Measurements from ENCODE around the gene MEFV. TPM values are rescaled to one million over a fixed set of nuclear protein-coding genes. Genes with fewer than 3 reads are reported as not detected.

Gene MEFV
- total RNA-seq, 6 experiments from 2014 or later, result 0.66 to 1.7 (median 1.0) TPM

DNA sequence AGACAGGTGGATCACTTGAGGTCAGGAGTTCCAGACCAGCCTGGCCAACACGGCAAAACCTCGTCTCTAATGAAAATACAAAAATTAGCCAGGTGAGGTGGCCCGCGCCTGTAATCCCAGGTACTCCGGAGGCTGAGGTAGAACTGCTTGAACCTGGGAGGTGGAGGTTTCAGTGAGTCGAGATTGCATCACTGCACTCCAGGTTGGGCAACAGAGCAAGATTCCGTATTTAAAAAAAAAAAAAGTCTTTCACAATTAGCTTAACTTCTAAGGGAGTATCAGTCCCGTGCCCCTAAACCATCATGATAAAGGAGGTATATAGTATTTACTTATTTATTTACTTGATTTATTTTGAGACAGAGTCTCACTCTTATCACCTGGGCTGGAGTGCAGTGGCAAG lies 3.4 kb upstream of the MEFV start:
- Histone ChIP-seq H3K9me3 (no peaks in the 10 kb centered on the region), H3K27me3 (no peaks in the 10 kb centered on the region), H3K36me3 (no peaks in the 10 kb centered on the region), H3K4me3 (no peak overlapping the region), H3K27ac (peak overlapping the region; percentile 29 to 55 (median 32)), H3K4me1 (no peaks in the 10 kb centered on the region)
- TF ChIP-seq, protein P1, sequence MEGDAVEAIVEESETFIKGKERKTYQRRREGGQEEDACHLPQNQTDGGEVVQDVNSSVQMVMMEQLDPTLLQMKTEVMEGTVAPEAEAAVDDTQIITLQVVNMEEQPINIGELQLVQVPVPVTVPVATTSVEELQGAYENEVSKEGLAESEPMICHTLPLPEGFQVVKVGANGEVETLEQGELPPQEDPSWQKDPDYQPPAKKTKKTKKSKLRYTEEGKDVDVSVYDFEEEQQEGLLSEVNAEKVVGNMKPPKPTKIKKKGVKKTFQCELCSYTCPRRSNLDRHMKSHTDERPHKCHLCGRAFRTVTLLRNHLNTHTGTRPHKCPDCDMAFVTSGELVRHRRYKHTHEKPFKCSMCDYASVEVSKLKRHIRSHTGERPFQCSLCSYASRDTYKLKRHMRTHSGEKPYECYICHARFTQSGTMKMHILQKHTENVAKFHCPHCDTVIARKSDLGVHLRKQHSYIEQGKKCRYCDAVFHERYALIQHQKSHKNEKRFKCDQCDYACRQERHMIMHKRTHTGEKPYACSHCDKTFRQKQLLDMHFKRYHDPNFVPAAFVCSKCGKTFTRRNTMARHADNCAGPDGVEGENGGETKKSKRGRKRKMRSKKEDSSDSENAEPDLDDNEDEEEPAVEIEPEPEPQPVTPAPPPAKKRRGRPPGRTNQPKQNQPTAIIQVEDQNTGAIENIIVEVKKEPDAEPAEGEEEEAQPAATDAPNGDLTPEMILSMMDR (IDR thresholded peaks at IDR 0.05), result no peak
- no peak for TF ChIP-seq POLR2A (IDR thresholded peaks at IDR 0.05)
- 65% methylated on average over 8 of the region's 8 CpGs for WGBS (ENCODE audit: insufficient coverage, low coverage, low lambda C conversion rate, missing lambda C conversion rate)
- intact Hi-C loops (cut with DNase I), result no loop called here
- ATAC-seq, result no peak
- no peak for DNase-seq

DNA sequence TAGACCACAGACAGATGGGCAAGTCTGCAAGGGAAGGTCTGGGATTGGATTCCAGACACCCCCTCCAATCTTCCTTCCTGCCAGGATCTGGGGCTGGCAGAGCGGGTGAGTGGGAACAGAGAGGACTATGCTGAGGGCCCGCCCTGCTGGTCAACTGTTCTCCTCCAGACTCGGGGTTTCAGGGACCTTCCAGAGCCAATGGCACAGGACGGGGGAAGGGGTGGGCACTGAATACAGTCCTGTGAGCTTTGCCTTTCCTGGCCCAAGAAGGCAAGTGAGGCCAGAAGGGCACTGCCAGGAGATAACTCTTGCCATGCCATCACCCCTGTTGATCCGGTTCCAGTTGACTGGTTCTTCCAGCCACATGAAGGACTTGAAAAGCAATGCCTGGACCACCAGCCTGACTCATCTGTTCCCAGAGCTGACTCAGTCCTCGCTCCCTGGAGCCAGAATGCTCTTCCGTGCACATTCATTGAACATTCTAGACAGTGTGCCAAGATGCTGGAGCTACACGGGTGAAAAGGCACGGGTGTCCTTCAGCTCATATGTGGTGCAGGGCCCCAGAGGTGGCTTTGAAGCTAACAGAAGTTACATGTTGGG lies 533 bp upstream of the MEFV start:
- intact Hi-C loops (cut with DNase I), result no loop called here
- H3K36me3 ChIP-seq, result no peaks in the 10 kb centered on the region
- no peak for TF ChIP-seq POLR2A (IDR thresholded peaks at IDR 0.05)
- TF ChIP-seq, protein P1 (IDR thresholded peaks at IDR 0.05), result no peak
- no peak overlapping the region for H3K27ac ChIP-seq
- H3K4me1 ChIP-seq, result no peaks in the 10 kb centered on the region
- H3K9me3 ChIP-seq, result no peaks in the 10 kb centered on the region
- no CpG with 5 or more reads among the region's 9 CpGs for WGBS (ENCODE audit: insufficient coverage, low coverage, low lambda C conversion rate, missing lambda C conversion rate)
- no peak for DNase-seq
- peak in 1 of 4 donors; percentile 7 for ATAC-seq
- H3K4me3 ChIP-seq, result no peak overlapping the region
- no peaks in the 10 kb centered on the region for H3K27me3 ChIP-seq

DNA sequence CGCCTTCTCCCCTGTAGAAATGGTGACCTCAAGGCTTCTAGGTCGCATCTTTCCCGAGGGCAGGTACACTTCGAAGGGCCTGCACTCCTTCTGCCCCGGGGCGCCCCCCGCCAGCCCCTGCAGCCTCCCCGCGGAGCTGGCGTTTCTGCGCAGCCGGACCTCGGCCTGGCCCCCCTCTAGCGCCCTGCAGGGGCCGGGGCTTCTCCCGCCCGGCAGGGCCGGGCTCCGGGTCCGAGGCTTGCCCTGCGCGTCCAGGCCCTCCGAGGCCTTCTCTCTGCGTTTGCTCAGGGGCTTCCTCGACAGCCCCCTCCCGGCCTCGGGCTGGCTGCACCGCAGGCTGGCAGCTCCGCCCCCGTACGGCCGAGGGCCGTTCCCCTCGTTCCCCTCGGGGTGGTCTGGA lies 2.1 kb downstream of the MEFV start:
- DNase-seq, result no peak
- Histone ChIP-seq H3K36me3 (no peaks in the 10 kb centered on the region), H3K9me3 (no peaks in the 10 kb centered on the region), H3K4me3 (no peak overlapping the region), H3K27ac (no peak overlapping the region), H3K27me3 (no peaks in the 10 kb centered on the region), H3K4me1 (no peaks in the 10 kb centered on the region)
- 44% methylated on average over 4 of the region's 35 CpGs for WGBS (ENCODE audit: insufficient coverage, low coverage, low lambda C conversion rate, missing lambda C conversion rate)
- TF ChIP-seq, protein P1 (IDR thresholded peaks at IDR 0.05), result no peak
- TF ChIP-seq POLR2A (IDR thresholded peaks at IDR 0.05), result no peak
- intact Hi-C loops (cut with DNase I), result no loop called here
- no peak for ATAC-seq

DNA sequence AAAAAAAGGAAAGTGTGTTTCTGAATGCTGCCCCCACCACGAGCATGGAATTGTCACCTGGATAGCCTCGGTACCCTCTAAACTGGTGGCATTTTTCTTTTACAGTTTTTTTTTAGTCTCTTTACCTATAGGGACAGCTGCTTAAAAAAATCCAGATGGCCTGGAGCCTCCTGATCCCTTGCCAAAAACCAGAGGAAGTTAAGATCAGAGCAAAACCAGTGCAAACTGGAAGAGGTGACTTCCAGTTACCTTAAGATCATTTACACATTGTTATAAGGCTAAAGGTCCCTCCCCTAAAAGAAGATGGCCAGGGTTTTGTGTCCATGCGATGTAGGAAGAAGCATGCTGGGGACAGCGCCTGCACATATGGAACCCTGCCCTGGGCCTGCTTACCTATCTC lies 3.5 kb downstream of the MEFV start:
- WGBS (ENCODE audit: insufficient coverage, low coverage, low lambda C conversion rate, missing lambda C conversion rate), result 82% methylated on average over 4 of the region's 4 CpGs
- Histone ChIP-seq H3K27me3 (no peaks in the 10 kb centered on the region), H3K36me3 (no peaks in the 10 kb centered on the region), H3K4me3 (no peak overlapping the region), H3K27ac (no peak overlapping the region), H3K4me1 (no peaks in the 10 kb centered on the region), H3K9me3 (no peaks in the 10 kb centered on the region)
- ATAC-seq (no peak), DNase-seq (no peak)
- intact Hi-C loops (cut with DNase I), result no loop called here
- no peak for TF ChIP-seq POLR2A (IDR thresholded peaks at IDR 0.05)
- TF ChIP-seq, protein P1 (IDR thresholded peaks at IDR 0.05), result no peak

DNA sequence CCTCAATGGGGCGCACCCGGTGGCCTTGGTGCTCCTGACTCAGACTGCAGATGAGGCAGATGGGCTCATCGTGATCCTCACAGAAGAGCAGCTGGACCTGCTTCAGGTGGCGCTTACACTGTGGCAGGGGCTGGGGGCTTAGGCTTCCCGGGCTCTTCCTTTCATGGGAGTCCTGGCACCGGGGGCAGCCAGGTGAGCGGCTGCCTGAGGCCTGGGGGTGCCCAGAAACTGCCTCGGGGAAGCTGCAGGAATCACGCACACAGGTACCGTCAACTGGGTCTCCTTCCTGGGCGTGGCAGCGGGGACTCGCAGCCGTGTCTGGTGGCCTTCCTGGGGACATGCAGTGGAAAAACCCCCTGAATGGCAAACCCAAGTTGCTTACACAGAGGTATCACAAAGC lies 7.0 kb downstream of the MEFV start:
- TF ChIP-seq POLR2A (IDR thresholded peaks at IDR 0.05), result no peak
- TF ChIP-seq, protein P1 (IDR thresholded peaks at IDR 0.05), result no peak
- Histone ChIP-seq H3K27ac (no peak overlapping the region), H3K36me3 (no peaks in the 10 kb centered on the region), H3K4me3 (no peak overlapping the region), H3K4me1 (no peaks in the 10 kb centered on the region), H3K27me3 (no peaks in the 10 kb centered on the region), H3K9me3 (no peaks in the 10 kb centered on the region)
- intact Hi-C loops (cut with DNase I), result no loop called here
- ATAC-seq (peak in 1 of 4 donors; percentile 10), DNase-seq (no peak)
- WGBS (ENCODE audit: insufficient coverage, low coverage, low lambda C conversion rate, missing lambda C conversion rate), result 73% methylated on average over 3 of the region's 14 CpGs
